ENCODE measurements around the gene IKBKG.
"Not testable (repeated sequence)": the region's sequence is repeated elsewhere in the genome, so short reads cannot be mapped to it uniquely, and the experiment has no call there.

IKBKG gene

DNA sequence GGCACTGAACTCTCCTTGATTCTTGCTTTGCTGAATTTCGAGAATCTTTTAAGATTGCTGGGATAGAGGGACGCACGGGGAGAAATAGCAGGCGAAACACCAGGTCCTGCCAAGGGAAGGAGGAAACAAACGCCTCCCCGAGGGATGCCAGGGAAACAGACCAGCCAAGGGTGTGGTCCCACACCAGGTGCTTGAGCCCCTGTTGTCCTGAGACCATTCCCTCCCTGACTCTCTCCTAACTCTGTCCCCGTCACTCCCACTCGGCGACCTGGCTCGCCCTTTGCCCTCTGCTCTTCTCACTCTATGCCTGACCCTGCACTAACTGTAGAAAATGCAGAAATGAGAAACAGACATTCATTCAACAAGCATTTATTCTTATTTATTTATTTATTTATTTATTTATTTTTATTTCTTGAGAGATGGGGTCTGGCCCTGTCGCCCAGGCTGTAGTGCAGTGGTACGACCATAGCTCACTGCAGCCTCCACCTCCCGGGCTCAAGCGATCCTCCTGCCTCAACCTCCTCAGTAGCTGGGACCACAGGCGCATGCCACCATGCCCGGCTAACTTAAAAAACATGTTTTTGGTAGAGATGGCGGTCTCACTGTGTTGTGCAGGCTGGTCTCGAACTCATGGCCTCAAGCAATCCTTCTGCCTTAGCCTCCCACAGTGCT lies 55.5 kb downstream of the IKBKG start:
- no peak for DNase-seq (ENCODE audit: low read depth in 2 of 2)

DNA sequence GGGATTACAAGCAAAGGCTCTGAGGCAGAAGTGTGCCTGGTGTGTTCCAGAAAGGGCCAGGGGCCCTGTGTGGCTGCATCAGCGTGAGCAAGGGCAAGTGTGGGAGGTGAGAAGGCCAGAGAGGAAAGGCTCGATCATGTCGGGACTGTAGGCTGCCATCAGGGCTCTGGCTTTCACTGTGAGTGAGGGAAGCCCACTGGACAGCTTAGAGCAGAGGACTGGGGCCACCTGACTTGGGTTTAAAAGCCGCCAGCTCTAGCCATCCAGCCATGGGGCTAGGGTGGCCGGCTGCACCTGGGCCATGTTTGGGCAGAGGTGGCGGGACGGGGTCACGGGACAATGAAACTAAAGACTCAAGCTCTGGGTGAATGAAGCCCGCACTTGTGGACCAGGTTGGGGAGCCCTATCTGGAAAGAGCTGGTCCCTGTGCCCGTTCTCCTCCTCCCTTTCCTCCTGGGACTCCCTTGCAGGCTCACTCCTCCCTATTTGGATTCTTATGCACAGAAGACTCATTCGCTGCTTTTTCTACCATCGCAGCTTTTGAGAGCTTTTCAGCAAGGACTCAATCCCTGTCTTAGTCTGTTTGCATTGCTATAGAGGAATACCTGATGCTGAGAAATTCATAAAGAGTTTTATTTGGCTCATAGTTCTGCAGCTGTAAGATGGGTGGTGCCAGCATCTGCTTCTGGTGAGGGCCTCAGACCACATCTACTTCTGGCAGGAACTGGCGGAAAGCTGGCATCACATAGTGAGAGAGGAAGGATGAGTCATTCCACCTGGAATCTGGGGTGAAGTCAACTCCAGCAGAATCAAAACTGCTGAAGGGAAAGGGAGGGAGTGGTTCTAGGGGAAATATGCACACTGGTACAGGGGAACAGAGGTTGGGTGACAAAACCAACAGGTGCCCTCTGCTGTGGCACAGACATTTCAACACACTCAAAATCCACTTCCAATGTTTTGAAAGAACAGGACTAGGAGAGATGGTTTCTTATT lies 56.3 kb downstream of the IKBKG start:
- DNase-seq (ENCODE audit: low read depth in 2 of 2), result no peak

DNA sequence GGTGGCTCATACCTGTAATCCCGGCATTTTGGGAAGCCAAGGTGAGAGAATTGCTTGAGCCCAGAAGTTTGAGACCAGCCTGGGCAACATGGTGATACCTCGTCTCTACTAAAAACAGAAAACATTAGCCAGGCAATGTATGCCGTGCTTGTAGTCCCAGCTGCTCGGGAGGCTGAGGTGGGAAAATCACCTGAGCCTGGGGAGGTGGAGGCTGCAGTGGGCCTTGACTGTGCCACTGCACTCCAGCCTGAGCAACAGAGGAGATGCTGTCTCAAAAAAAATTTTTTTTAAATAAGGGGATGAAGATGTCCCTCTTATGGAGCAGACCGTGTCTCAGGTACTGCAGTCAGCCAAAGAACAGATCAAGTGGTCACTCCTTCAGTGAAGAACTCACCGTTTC lies 58.1 kb downstream of the IKBKG start:
- DNase-seq (ENCODE audit: low read depth in 2 of 2), result no peak

DNA sequence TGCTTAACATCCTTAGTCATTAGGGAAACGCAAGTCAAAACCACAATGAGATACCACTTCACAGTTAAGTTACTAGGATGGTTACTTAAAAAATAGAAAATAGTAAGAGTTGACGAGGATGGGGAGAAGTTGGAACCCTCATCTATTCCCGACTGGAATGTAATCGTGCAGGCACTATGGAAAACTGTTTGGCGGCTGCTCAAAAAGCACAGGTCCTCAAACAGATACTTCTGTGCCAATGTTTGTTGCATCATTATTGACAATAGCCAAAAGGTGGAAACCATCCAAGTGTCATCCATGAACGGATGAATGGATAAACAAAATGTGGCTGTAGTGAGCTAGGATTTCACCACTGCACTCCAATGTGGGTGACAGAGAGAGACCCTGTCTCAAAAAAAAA lies 60.0 kb downstream of the IKBKG start:
- no peak for DNase-seq (ENCODE audit: low read depth in 2 of 2)

DNA sequence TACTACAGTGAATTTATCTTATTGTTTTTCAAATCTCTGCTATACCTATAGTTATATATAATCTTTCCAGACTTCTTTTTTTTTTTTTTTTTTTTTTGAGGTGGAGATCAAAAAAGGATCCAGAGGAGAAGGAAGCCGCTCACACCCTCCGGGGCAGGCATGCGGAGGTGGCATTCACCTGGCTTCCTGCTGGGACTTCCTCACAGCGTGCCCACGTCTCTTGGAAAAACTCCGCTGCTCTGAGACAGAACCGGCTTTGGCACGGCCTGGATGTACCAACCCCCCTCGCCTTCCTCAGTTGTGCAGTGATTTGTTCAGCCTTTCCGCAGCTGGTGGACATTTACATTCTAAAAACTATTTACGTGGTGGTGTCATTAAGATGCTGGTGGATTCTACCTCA lies 60.6 kb downstream of the IKBKG start:
- DNase-seq (ENCODE audit: low read depth in 2 of 2), result not testable (repeated sequence)

DNA sequence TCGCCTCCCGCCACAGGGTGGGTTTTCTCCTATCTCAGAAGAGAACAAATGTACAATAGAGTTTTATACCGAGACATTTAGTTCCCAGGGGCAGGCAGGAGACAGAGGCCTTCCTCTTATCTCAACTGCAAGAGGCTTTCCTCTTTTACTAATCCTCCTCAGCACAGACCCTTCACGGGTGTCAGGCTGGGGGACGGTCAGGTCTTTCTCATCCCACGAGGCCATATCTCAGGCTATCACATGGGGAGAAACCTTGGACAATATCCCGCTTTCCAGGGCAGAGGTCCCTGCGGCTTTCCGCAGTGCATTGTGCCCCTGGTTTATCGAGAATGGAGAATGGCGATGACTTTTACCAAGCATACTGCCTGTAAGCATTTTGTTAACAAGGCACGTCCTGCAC lies 61.4 kb downstream of the IKBKG start:
- DNase-seq (ENCODE audit: low read depth in 2 of 2), result not testable (repeated sequence)

DNA sequence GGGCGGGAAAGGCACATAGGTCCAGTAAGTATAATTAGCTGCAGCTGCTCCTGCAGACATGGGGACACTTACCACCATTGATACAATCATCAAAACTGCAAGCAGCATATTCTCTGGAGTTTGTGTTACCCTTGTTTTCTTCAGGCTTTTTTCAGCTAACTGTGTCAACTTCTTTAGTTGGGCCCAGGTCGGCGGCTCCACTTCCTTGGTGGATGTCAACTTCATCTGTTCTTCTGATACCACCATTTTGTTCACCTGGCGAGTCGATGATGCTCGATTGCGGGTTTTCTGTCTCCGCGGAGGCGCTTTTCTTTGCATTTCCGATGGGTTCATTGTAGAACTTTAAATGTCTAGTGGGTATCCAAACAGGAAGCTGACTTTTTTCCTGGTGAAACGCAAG lies 63.7 kb downstream of the IKBKG start:
- DNase-seq (ENCODE audit: low read depth in 2 of 2), result not testable (repeated sequence)

DNA sequence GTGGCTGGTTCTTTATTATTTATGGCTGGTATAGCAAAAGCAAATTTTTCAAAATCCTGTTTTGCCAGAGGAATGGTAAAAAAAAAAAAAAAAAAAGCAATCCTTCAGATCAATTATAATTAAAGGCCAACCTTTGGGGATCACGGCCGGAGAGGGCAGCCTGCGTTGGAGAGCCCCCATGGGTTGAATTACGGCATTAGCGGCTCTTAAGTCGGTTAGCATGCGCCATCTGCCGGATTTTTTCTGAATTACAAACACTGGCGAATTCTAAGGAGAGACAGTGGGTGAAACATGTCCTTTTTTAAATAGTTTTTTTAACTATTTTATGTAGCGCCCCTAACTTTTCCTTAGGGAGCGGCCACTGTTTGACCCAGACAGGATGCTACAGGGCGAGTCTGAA lies 66.2 kb downstream of the IKBKG start:
- DNase-seq (ENCODE audit: low read depth in 2 of 2), result not testable (repeated sequence)
